ENCODE measurements around the gene SMURF1.

The SMURF1 gene

GRCh38 chr7:99155211-99155610 is 11.3 kb upstream of the SMURF1 start:
- no peak for TF ChIP-seq CTCF (IDR thresholded peaks at IDR 0.05)

- TF ChIP-seq CTCF (IDR thresholded peaks at IDR 0.05) = no peak
These were observed 3.1 kb upstream of the SMURF1 start for GRCh38 chr7:99146979-99147378.

- TF ChIP-seq CTCF (IDR thresholded peaks at IDR 0.05) = no peak
These were observed 421 bp downstream of the SMURF1 start for GRCh38 chr7:99143521-99143852.

GRCh38 chr7:99142727-99143520 is 984 bp downstream of the SMURF1 start:
- no peak for TF ChIP-seq CTCF (IDR thresholded peaks at IDR 0.05)

- no peak for TF ChIP-seq CTCF (IDR thresholded peaks at IDR 0.05)
These were observed 1.8 kb downstream of the SMURF1 start for GRCh38 chr7:99141841-99142726.

GRCh38 chr7:99141334-99141733 is 2.6 kb downstream of the SMURF1 start:
- TF ChIP-seq CTCF (IDR thresholded peaks at IDR 0.05) = no peak

- no peak for TF ChIP-seq CTCF (IDR thresholded peaks at IDR 0.05)
These were observed 3.1 kb downstream of the SMURF1 start for GRCh38 chr7:99140813-99141212.

Measured in LNCAP (cell line).